Glutamatergic neuron (in vitro differentiated cells): ENCODE results near the gene PRPF4. TPM values are rescaled to one million over a fixed set of nuclear protein-coding genes. Genes with fewer than 3 reads are reported as not detected.

ENCODE experiments used
- DNase-seq: peaks from one replicate; pipeline ENCODE4 v3.0.0; 2022
- H3K27ac Mint-ChIP-seq: one replicate; pipeline ENCODE4 v1.8.0; 2020; ENCODE audit warnings: mild to moderate bottlenecking, mixed read lengths, inconsistent platforms; ENCODE audit not compliant: unreplicated experiment
- H3K27me3 Mint-ChIP-seq: one replicate; pipeline ENCODE4 v1.8.0; 2020; ENCODE audit warnings: mild to moderate bottlenecking, moderate library complexity, mixed read lengths, inconsistent platforms; ENCODE audit not compliant: unreplicated experiment
- H3K36me3 Mint-ChIP-seq: one replicate; pipeline ENCODE4 v1.8.0; 2020; ENCODE audit warnings: mild to moderate bottlenecking, mixed read lengths, inconsistent platforms; ENCODE audit not compliant: unreplicated experiment
- H3K4me1 Mint-ChIP-seq: one replicate; pipeline ENCODE4 v1.8.0; 2020; ENCODE audit warnings: mild to moderate bottlenecking, low read depth, mixed read lengths, inconsistent platforms; ENCODE audit not compliant: unreplicated experiment
- H3K4me3 Mint-ChIP-seq: one replicate; pipeline ENCODE4 v1.8.0; 2020; ENCODE audit warnings: mild to moderate bottlenecking, mixed read lengths, inconsistent platforms; ENCODE audit not compliant: unreplicated experiment
- H3K9me3 Mint-ChIP-seq: one replicate; pipeline ENCODE4 v1.8.0; 2020; ENCODE audit warnings: mild to moderate bottlenecking, moderate library complexity, mixed read lengths, inconsistent platforms; ENCODE audit not compliant: unreplicated experiment
- total RNA-seq: library from RNA; stranded (reverse); fragmentation: NEBNext Ultra II Directional; extraction: Animal tissue kit (Norgen Biotek cat#: 25700); gene quantifications from one replicate; pipeline ENCODE4 v1.2.1, GENCODE V29; 2021; ENCODE audit not compliant: unreplicated experiment
- TF ChIP-seq, protein P1 (sequence below): fragments of 200-600 bp; sonication (generic); IDR thresholded peaks from one replicate; pipeline ENCODE4 v1.5.0; 2021; ENCODE audit not compliant: partially characterized antibody, unreplicated experiment

Gene PRPF4
- total RNA-seq, 1 donor from 2014 or later, result 21.9 TPM

- H3K9me3 Mint-ChIP-seq, result no peaks in the 10 kb centered on the region
- H3K27me3 Mint-ChIP-seq, result peaks cover 3% of the 10 kb centered on the region
- DNase-seq, result no peak
- no peak overlapping the region for H3K4me3 Mint-ChIP-seq
- H3K4me1 Mint-ChIP-seq, result peaks cover 6% of the 10 kb centered on the region
- H3K36me3 Mint-ChIP-seq, result no peaks in the 10 kb centered on the region
- no peak overlapping the region for H3K27ac Mint-ChIP-seq
- TF ChIP-seq, protein P1, sequence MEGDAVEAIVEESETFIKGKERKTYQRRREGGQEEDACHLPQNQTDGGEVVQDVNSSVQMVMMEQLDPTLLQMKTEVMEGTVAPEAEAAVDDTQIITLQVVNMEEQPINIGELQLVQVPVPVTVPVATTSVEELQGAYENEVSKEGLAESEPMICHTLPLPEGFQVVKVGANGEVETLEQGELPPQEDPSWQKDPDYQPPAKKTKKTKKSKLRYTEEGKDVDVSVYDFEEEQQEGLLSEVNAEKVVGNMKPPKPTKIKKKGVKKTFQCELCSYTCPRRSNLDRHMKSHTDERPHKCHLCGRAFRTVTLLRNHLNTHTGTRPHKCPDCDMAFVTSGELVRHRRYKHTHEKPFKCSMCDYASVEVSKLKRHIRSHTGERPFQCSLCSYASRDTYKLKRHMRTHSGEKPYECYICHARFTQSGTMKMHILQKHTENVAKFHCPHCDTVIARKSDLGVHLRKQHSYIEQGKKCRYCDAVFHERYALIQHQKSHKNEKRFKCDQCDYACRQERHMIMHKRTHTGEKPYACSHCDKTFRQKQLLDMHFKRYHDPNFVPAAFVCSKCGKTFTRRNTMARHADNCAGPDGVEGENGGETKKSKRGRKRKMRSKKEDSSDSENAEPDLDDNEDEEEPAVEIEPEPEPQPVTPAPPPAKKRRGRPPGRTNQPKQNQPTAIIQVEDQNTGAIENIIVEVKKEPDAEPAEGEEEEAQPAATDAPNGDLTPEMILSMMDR, result no peak
These were observed 26.1 kb downstream of the PRPF4 start for GRCh38 chr9:113301548-113301947.

DNA sequence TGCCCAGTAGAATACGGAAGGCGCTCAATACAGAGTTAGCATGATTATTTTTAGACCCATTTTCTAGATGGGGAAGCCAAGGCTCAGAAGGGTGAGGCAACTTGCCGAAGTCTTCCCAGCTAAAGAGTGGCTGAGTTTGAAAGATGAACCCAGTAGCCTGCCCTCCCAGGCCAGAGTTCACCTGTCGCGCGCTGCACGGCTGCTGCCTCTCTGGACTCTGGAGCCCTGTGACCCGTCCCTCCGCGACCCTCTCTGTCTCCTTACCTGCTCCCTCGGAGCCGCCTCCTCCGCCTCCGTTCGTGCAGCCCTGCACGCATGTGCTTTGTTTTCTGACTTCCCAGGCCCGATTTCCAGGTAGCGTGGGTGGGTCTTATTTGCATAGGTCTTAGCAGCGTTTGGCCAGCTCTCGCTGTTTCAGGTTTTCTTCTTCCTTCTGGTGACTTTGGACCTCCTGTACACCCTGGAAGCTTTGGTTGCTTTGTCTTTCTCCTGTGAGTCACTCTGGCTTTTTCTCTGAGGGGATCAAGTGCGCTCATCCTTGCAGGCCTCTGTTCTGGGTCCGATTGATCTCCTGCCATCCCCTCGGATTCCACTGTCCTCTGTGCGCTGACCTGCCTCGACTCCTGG lies 27.4 kb downstream of the PRPF4 start, which contains the start of gene RNF183:
Gene RNF183, minus strand, starts transcription at position 585 of the 627 bp plus-strand sequence. CDS start 5,192 bp downstream, outside the sequence.
- H3K27ac Mint-ChIP-seq, result no peak within 1 kb of the TSS
- H3K27me3 Mint-ChIP-seq, result peaks cover 3% of the 10 kb centered on the region
- no peak within 1 kb of the TSS for H3K4me3 Mint-ChIP-seq
- H3K9me3 Mint-ChIP-seq, result no peaks in the 10 kb centered on the region
- no peaks in the 10 kb centered on the region for H3K36me3 Mint-ChIP-seq
- DNase-seq, result no peak
- H3K4me1 Mint-ChIP-seq, result peaks cover 1% of the 10 kb centered on the region
- TF ChIP-seq, protein P1, result no peak

DNA sequence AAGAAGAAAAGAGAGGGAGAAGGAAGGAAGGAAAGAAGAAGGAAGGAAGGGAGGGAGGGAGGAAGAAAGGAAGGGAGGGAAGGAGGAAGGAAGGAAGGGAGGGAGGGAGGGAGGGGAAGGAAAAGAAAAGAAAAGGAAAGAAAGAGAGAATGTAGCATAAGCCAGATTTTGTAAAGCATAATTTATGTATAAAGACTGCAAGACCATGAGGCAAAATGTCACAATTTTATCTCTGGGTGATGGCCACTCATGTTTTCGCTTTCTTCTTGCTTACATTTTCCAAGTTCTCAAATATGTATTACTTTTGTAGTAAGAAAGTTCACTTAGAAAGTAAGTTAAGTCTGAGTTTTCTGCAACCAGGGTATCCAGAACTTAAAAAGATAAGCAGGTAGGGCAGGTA lies 31.1 kb downstream of the PRPF4 start:
- no peak overlapping the region for H3K4me3 Mint-ChIP-seq
- TF ChIP-seq, protein P1, result no peak
- no peak for DNase-seq
- H3K27ac Mint-ChIP-seq, result no peak overlapping the region
- H3K4me1 Mint-ChIP-seq, result no peaks in the 10 kb centered on the region
- H3K36me3 Mint-ChIP-seq, result no peaks in the 10 kb centered on the region
- no peaks in the 10 kb centered on the region for H3K9me3 Mint-ChIP-seq
- H3K27me3 Mint-ChIP-seq, result no peaks in the 10 kb centered on the region

- DNase-seq, result peak; percentile 31
- Mint-ChIP-seq H3K4me1 (no peaks in the 10 kb centered on the region), H3K4me3 (no peak overlapping the region), H3K27ac (no peak overlapping the region), H3K36me3 (no peaks in the 10 kb centered on the region), H3K27me3 (no peaks in the 10 kb centered on the region), H3K9me3 (no peaks in the 10 kb centered on the region)
- TF ChIP-seq, protein P1, result no peak
These were observed 32.0 kb downstream of the PRPF4 start for GRCh38 chr9:113307396-113307975.

DNA sequence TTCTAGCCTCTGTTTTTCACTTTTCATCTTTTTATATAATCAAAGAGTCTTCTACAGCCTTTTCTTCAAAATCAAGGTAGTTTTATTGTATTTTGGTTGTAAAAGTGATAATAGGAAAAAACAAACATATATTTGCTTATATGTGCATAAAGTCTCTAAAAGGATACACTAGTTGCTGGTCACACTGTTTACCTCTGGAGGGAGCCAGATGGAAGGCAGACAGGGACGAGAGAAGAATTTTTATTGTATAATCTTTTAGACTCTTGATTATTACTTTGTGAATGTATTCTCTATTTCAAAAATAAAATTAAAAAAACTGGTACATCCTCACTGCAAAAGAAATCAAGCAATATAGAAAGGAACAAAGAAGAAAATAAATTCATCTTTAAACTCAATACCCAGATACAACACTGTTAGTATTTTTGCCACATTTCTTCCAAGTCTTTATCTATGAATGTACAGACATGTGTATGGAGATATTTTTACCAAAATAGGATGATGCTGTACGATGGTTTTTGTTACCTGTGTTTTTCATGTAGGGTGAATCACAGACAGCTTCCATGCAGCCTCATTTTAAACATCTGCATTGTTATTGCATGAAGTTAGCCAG lies 33.9 kb downstream of the PRPF4 start:
- H3K36me3 Mint-ChIP-seq, result no peaks in the 10 kb centered on the region
- no peaks in the 10 kb centered on the region for H3K27me3 Mint-ChIP-seq
- DNase-seq, result no peak
- no peaks in the 10 kb centered on the region for H3K9me3 Mint-ChIP-seq
- TF ChIP-seq, protein P1, result no peak
- H3K27ac Mint-ChIP-seq, result no peak overlapping the region
- no peak overlapping the region for H3K4me3 Mint-ChIP-seq
- peaks cover 5% of the 10 kb centered on the region for H3K4me1 Mint-ChIP-seq
